Limb (tissue), 2 donors: ENCODE measurements around the gene DCUN1D4.

ENCODE experiments used
- DNase-seq, 2 donors: peaks; one replicate each; pipeline ENCODE4 v3.0.0-alpha.2; 2016; ENCODE audit errors: extremely low spot score in 2 of 2

Gene DCUN1D4

DNA sequence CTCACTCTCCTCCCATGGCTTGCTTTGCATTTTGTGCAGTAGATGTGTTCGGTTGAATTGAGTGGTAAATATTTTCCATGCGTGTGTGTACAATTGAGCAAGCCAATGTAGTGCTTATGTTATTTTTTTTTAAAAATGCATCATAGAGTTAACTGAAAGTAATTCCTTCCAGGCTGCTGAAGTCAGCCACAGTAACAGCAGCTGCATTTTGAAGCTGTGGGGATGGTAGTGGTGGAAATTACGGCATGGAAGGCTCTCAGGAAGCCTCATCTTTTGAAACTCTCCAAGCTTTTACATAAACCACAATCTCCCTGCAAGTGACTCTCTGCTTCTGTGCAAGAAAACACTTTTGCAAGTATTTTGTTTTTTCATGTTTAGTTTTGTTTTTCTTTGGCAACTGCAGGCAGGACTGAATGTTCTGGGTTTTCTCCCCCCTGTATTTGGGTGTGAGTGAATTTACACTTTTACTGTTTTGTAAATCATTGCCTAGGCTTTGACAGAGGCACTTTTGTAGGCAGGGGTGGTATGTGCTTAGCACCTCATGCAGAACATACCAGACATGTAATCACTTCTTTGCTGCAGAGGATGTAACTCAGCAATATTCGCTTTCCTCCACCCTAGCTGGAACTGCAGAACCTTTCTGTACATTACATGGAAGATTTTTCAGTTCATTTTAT is 121.0 kb downstream of the DCUN1D4 start:
- peak in 1 of 2 donors; percentile 17 for DNase-seq

DNA sequence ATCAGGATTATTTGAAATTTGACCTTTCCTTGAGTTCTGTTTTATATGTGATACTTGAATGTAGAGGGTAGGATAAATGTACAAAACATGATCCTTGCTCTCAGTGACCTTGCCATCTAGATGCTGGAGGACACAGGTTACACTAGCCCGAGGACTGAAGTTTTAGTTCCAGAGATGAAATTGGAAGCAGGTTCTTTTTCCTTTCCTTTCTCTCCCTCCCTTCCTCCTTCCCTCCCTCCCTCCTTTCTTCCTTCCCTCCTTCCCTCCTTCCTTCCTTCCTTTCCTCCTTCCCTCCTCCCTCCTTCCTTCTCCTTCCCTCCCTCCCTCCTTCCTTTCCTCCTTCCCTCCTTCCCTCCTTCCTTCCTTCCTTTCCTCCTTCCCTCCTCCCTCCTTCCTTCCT is 122.9 kb downstream of the DCUN1D4 start:
- DNase-seq, result no peak
